ENCODE data around the gene PTP4A1. TPM values are rescaled to one million over a fixed set of nuclear protein-coding genes. Genes with fewer than 3 reads are reported as not detected.
"Not testable (repeated sequence)": the region's sequence is repeated elsewhere in the genome, so short reads cannot be mapped to it uniquely, and the experiment has no call there.

Gene PTP4A1
- 80.4 TPM for polyA plus RNA-seq (2013, experiment 1 of 2)
- polyA plus RNA-seq (2013, experiment 2 of 2), result 82.9 TPM

DNA sequence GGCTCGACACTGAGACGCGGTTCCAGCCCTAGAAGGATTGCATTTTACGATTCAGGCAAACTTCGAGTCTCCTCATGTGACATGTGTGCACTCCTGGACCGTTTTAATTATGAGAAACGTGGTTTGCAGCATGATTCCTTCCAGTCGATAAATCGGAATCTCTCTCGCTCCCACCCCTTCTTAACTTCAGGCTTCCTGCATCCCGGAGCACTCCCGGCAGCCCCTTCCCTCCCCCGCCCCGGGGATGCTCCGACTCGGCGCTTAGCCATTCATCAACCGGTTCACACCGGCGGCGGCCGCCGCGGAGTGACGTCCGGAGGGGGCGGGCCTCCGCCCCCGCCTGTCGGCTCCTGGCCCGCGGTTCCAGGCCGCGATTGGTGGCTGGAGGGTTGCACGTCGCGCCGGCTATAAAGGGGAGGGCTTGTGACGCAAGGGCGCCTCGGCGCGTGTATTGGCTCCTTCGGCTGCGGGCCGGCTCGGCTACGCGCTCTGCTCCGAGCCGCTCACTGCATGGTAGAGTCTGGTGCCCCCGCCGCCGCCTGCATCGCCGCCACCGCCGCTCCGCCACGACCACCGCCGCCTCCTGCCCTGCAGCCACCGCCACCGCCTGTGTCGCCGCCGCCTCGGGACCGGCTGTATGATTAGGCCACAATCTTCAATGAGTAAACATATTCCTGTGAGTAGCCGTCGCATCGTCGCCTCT is at the start of gene PTP4A1, which contains the start of gene LOC128125822:
PTP4A1 (plus strand) TSS at position 437 of the 703 bp plus-strand sequence. CDS start 4,401 bp downstream, outside the sequence.
LOC128125822 (plus strand) TSS at position 437 of the 703 bp plus-strand sequence.
- H3K18ac ChIP-seq (ENCODE audit: low read depth in 1 of 2, low read length in 2 of 2), result peak within 1 kb of the TSS; percentile 97 to 100
- peak within 1 kb of the TSS; percentile 90 to 98 for H3K23ac ChIP-seq (ENCODE audit: low read length in 2 of 2)
- WGBS, result under 1% methylated on average over 67 of the region's 73 CpGs
- H3K36me3 ChIP-seq (ENCODE audit: control insufficient read depth in 1 of 2, insufficient read depth in 2 of 2, low read depth in 1 of 2, low read length in 2 of 2), result peaks cover 0 to 11% of the 10 kb centered on the region in 2 experiments
- peak within 1 kb of the TSS; percentile 99 for H3K9ac ChIP-seq (ENCODE audit: low read length)
- peak within 1 kb of the TSS; percentile 82 for H3K4me2 ChIP-seq (ENCODE audit: low read length, poor library complexity, severe bottlenecking)
- no peaks in the 10 kb centered on the region for H3K27me3 ChIP-seq (ENCODE audit: control insufficient read depth in 1 of 2, insufficient read depth in 1 of 2, low read length in 2 of 2)
- peak within 1 kb of the TSS; percentile 75 for H2AFZ ChIP-seq (ENCODE audit: low read depth, low read length)
- H3K9me3 ChIP-seq (ENCODE audit: control insufficient read depth, low read length), result no peaks in the 10 kb centered on the region
- peak within 1 kb of the TSS; percentile 99 to 100 for H3K14ac ChIP-seq (ENCODE audit: low read length in 2 of 2)
- peak within 1 kb of the TSS; percentile 90 for H3K27ac ChIP-seq (ENCODE audit: low read length, poor library complexity, severe bottlenecking)
- H4K8ac ChIP-seq (ENCODE audit: low read length), result peak within 1 kb of the TSS; percentile 98
- peaks cover 3% of the 10 kb centered on the region for H3K79me1 ChIP-seq (replicated peaks; ENCODE audit: low read length, poor library complexity, severe bottlenecking)
- peak within 1 kb of the TSS; percentile 99 for H2BK5ac ChIP-seq (ENCODE audit: low read depth, low read length, poor library complexity, severe bottlenecking)
- H2AK5ac ChIP-seq (ENCODE audit: low read length, severe bottlenecking), result peak within 1 kb of the TSS; percentile 27
- DNase-seq, result peak; percentile 97
- no peaks in the 10 kb centered on the region for H3K4me1 ChIP-seq (ENCODE audit: control insufficient read depth, insufficient read depth, low read depth, low read length)
- peak within 1 kb of the TSS in 1 of 2 experiments; percentile 37 for H2BK12ac ChIP-seq (ENCODE audit: low read length in 2 of 2)
- peak within 1 kb of the TSS; percentile 100 for H2BK120ac ChIP-seq (ENCODE audit: low read depth, low read length)
- peak within 1 kb of the TSS; percentile 95 to 99 for H3K4ac ChIP-seq (ENCODE audit: low read depth in 1 of 2, low read length in 2 of 2)
- peak within 1 kb of the TSS; percentile 93 for H2BK15ac ChIP-seq (ENCODE audit: low read depth, poor library complexity, severe bottlenecking)
- peak within 1 kb of the TSS; percentile 90 to 100 for H3K4me3 ChIP-seq (ENCODE audit: insufficient read depth in 1 of 2, low read depth in 1 of 2, low read length in 2 of 2)
- H4K91ac ChIP-seq (ENCODE audit: low read length), result peak within 1 kb of the TSS; percentile 100

DNA sequence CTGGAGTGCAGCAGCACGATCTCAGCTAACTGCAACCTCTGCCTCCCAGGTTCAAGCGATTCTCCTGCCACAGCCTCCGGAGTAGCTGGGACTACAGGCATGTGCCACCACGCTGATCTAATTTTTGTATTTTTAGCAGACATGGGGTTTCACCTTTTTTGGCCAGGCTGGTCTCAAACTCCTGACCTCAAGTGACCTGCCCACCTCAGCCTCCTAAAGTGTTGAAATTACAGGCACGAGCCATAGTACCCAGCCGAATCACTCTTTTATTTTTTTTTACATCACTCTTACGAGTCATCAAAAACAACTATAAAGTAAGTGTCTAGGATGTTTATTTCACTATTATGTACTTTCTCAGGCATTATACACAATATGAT is 49.4 kb upstream of the PTP4A1 start:
- not testable (repeated sequence) for H2BK5ac ChIP-seq (ENCODE audit: low read depth, low read length, poor library complexity, severe bottlenecking); H4K91ac ChIP-seq (ENCODE audit: low read length); H3K36me3 ChIP-seq (ENCODE audit: control insufficient read depth in 1 of 2, insufficient read depth in 2 of 2, low read depth in 1 of 2, low read length in 2 of 2); H3K9me3 ChIP-seq (ENCODE audit: control insufficient read depth, low read length); H2BK12ac ChIP-seq (ENCODE audit: low read length in 2 of 2); H2AFZ ChIP-seq (ENCODE audit: low read depth, low read length); H3K4me1 ChIP-seq (ENCODE audit: control insufficient read depth, insufficient read depth, low read depth, low read length); H2AK5ac ChIP-seq (ENCODE audit: low read length, severe bottlenecking); H3K79me1 ChIP-seq (replicated peaks; ENCODE audit: low read length, poor library complexity, severe bottlenecking); H3K27ac ChIP-seq (ENCODE audit: low read length, poor library complexity, severe bottlenecking); H3K4ac ChIP-seq (ENCODE audit: low read depth in 1 of 2, low read length in 2 of 2); H2BK120ac ChIP-seq (ENCODE audit: low read depth, low read length); H3K14ac ChIP-seq (ENCODE audit: low read length in 2 of 2); H3K27me3 ChIP-seq (ENCODE audit: control insufficient read depth in 1 of 2, insufficient read depth in 1 of 2, low read length in 2 of 2); H2BK15ac ChIP-seq (ENCODE audit: low read depth, poor library complexity, severe bottlenecking); H3K4me2 ChIP-seq (ENCODE audit: low read length, poor library complexity, severe bottlenecking); H3K9ac ChIP-seq (ENCODE audit: low read length); H3K23ac ChIP-seq (ENCODE audit: low read length in 2 of 2); H3K4me3 ChIP-seq (ENCODE audit: insufficient read depth in 1 of 2, low read depth in 1 of 2, low read length in 2 of 2); H4K8ac ChIP-seq (ENCODE audit: low read length); H3K18ac ChIP-seq (ENCODE audit: low read depth in 1 of 2, low read length in 2 of 2)
- 91% methylated on average over 4 of the region's 7 CpGs for WGBS
- peak; percentile 16 for DNase-seq

DNA sequence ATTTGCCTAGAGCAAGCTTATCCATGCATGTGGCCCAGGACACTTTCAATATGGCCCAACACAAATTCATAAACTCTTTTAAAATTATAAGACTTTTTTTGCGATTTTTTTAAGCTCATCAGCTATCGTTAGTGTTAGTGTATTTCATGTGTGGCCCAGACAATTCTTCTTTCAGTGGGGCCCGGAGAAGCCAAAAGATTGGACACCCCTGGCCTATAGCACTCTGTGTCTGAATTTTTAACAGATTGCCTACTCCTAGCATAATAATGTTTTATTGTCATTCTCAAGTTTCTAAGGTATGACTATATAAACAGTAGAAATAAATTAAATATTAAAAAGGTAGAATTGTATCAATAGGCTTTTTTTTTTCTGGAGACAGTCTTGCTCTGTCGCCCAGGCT is 48.6 kb upstream of the PTP4A1 start:
- Histone ChIP-seq H3K4me3 (ENCODE audit: insufficient read depth in 1 of 2, low read depth in 1 of 2, low read length in 2 of 2) (no peak overlapping the region), H3K14ac (ENCODE audit: low read length in 2 of 2) (no peak overlapping the region), H3K36me3 (ENCODE audit: control insufficient read depth in 1 of 2, insufficient read depth in 2 of 2, low read depth in 1 of 2, low read length in 2 of 2) (no peaks in the 10 kb centered on the region), H3K4me2 (ENCODE audit: low read length, poor library complexity, severe bottlenecking) (no peak overlapping the region), H3K4me1 (ENCODE audit: control insufficient read depth, insufficient read depth, low read depth, low read length) (peaks cover 7% of the 10 kb centered on the region), H2BK5ac (ENCODE audit: low read depth, low read length, poor library complexity, severe bottlenecking) (no peak overlapping the region), H3K23ac (ENCODE audit: low read length in 2 of 2) (no peak overlapping the region), H3K9ac (ENCODE audit: low read length) (no peak overlapping the region), H3K18ac (ENCODE audit: low read depth in 1 of 2, low read length in 2 of 2) (peak overlapping the region in 1 of 2 experiments; percentile 40), H3K79me1 (replicated peaks; ENCODE audit: low read length, poor library complexity, severe bottlenecking) (no peaks in the 10 kb centered on the region), H3K27ac (ENCODE audit: low read length, poor library complexity, severe bottlenecking) (no peak overlapping the region), H3K4ac (ENCODE audit: low read depth in 1 of 2, low read length in 2 of 2) (no peak overlapping the region), H3K27me3 (ENCODE audit: control insufficient read depth in 1 of 2, insufficient read depth in 1 of 2, low read length in 2 of 2) (no peaks in the 10 kb centered on the region), H2BK12ac (ENCODE audit: low read length in 2 of 2) (no peak overlapping the region), H4K91ac (ENCODE audit: low read length) (no peak overlapping the region), H3K9me3 (ENCODE audit: control insufficient read depth, low read length) (no peaks in the 10 kb centered on the region), H2AFZ (ENCODE audit: low read depth, low read length) (no peak overlapping the region), H4K8ac (ENCODE audit: low read length) (no peak overlapping the region), H2AK5ac (ENCODE audit: low read length, severe bottlenecking) (no peak overlapping the region), H2BK120ac (ENCODE audit: low read depth, low read length) (no peak overlapping the region), H2BK15ac (ENCODE audit: low read depth, poor library complexity, severe bottlenecking) (no peak overlapping the region)
- 100% methylated on average over 4 of the region's 4 CpGs for WGBS
- no peak for DNase-seq

DNA sequence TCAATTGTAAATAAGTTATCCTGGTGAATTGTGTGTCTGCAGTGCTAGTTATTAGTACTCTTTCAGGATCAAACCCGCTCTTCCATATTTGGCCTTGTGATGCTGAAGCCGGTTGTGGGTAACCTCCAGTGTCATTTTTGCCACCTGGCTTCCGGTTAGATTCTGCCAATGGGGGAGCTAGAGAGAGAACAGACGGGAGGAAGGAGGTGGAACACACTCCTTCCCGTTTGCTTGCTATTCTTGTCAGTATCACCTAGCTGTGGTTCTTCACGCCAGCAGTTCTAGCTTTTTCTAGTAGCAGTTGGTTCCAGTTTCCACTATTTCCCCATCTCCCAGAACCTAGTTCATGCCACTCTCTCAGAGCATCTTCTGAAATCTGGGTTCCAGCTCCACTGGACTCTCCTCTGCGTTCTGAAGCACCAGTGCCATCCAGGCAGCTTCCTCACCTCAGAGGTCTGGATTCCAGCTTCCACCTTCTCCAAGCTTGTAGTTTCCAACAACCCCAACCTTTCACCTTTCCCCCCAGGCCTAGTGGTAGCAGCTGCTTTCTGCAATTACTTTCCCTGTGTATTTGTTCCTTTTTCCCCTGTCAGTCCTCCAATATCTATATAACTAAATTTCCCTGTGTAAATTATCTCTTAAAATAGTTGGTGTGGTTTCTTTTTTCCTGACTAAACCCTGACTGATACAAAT is 46.9 kb upstream of the PTP4A1 start:
- H4K91ac ChIP-seq (ENCODE audit: low read length), result peak overlapping the region; percentile 43
- H2AFZ ChIP-seq (ENCODE audit: low read depth, low read length), result no peak overlapping the region
- H3K18ac ChIP-seq (ENCODE audit: low read depth in 1 of 2, low read length in 2 of 2), result peak overlapping the region; percentile 8 to 37
- peak overlapping the region; percentile 77 to 79 for H2BK12ac ChIP-seq (ENCODE audit: low read length in 2 of 2)
- no peak overlapping the region for H4K8ac ChIP-seq (ENCODE audit: low read length)
- H3K4ac ChIP-seq (ENCODE audit: low read depth in 1 of 2, low read length in 2 of 2), result peak overlapping the region; percentile 50 to 51
- no peak overlapping the region for H3K9ac ChIP-seq (ENCODE audit: low read length)
- DNase-seq, result no peak
- no peak overlapping the region for H3K4me2 ChIP-seq (ENCODE audit: low read length, poor library complexity, severe bottlenecking)
- H3K79me1 ChIP-seq (replicated peaks; ENCODE audit: low read length, poor library complexity, severe bottlenecking), result no peaks in the 10 kb centered on the region
- H3K36me3 ChIP-seq (ENCODE audit: control insufficient read depth in 1 of 2, insufficient read depth in 2 of 2, low read depth in 1 of 2, low read length in 2 of 2), result no peaks in the 10 kb centered on the region
- H2BK5ac ChIP-seq (ENCODE audit: low read depth, low read length, poor library complexity, severe bottlenecking), result no peak overlapping the region
- H2AK5ac ChIP-seq (ENCODE audit: low read length, severe bottlenecking), result peak overlapping the region; percentile 4
- no peak overlapping the region for H3K14ac ChIP-seq (ENCODE audit: low read length in 2 of 2)
- H3K9me3 ChIP-seq (ENCODE audit: control insufficient read depth, low read length), result no peaks in the 10 kb centered on the region
- H3K4me3 ChIP-seq (ENCODE audit: insufficient read depth in 1 of 2, low read depth in 1 of 2, low read length in 2 of 2), result no peak overlapping the region
- H2BK120ac ChIP-seq (ENCODE audit: low read depth, low read length), result no peak overlapping the region
- no peak overlapping the region for H2BK15ac ChIP-seq (ENCODE audit: low read depth, poor library complexity, severe bottlenecking)
- H3K23ac ChIP-seq (ENCODE audit: low read length in 2 of 2), result no peak overlapping the region
- H3K27me3 ChIP-seq (ENCODE audit: control insufficient read depth in 1 of 2, insufficient read depth in 1 of 2, low read length in 2 of 2), result no peaks in the 10 kb centered on the region
- WGBS, result 80% methylated on average over 7 of the region's 7 CpGs
- H3K4me1 ChIP-seq (ENCODE audit: control insufficient read depth, insufficient read depth, low read depth, low read length), result peaks cover 7% of the 10 kb centered on the region
- no peak overlapping the region for H3K27ac ChIP-seq (ENCODE audit: low read length, poor library complexity, severe bottlenecking)
